KMS-11 (cell line): Measurements from ENCODE around the gene CROCC2.

Experiments
- H2AFZ ChIP-seq: fragments of 200-600 bp; sonication (generic); 2 replicates; pipeline ENCODE4 v1.6.1; 2016; ENCODE audit warnings: antibody characterized with exemption, mixed run types, low read depth
- H3K27ac ChIP-seq: fragments of 200-600 bp; sonication (generic); 2 replicates; pipeline ENCODE4 v1.6.1; 2016; ENCODE audit warnings: mild to moderate bottlenecking, mixed run types
- H3K27me3 ChIP-seq: fragments of 200-600 bp; sonication (generic); 2 replicates; pipeline ENCODE4 v1.6.1; 2017; ENCODE audit warnings: mild to moderate bottlenecking, low read depth, mixed run types, moderate library complexity; ENCODE audit not compliant: insufficient read depth
- H3K36me3 ChIP-seq: fragments of 200-600 bp; sonication (generic); 2 replicates; pipeline ENCODE4 v1.6.1; 2017; ENCODE audit warnings: mild to moderate bottlenecking, mixed run types; ENCODE audit not compliant: insufficient read depth
- H3K4me1 ChIP-seq: fragments of 200-600 bp; sonication (generic); 2 replicates; pipeline ENCODE4 v1.6.1; 2016; ENCODE audit warnings: mild to moderate bottlenecking, low read depth, mixed run types; ENCODE audit not compliant: poor library complexity, severe bottlenecking
- H3K4me2 ChIP-seq: fragments of 200-600 bp; sonication (generic); 2 replicates; pipeline ENCODE4 v1.7.0; 2016; ENCODE audit warnings: mild to moderate bottlenecking, mixed run types
- H3K4me3 ChIP-seq: fragments of 200-600 bp; sonication (generic); IDR thresholded peaks from 2 replicates; pipeline ENCODE4 v1.6.1; 2017; ENCODE audit warnings: low read depth, low read length, mixed read lengths; ENCODE audit not compliant: insufficient read depth
- H3K79me2 ChIP-seq: fragments of 200-600 bp; sonication (generic); 2 replicates; pipeline ENCODE4 v1.6.1; 2016; ENCODE audit warnings: low read depth, mixed run types; ENCODE audit not compliant: insufficient read depth
- H3K9ac ChIP-seq: fragments of 200-600 bp; sonication (generic); 2 replicates; pipeline ENCODE4 v1.6.1; 2016; ENCODE audit warnings: mild to moderate bottlenecking, mixed run types
- H4K20me1 ChIP-seq: fragments of 200-600 bp; sonication (generic); 2 replicates; pipeline ENCODE4 v1.6.1; 2016; ENCODE audit warnings: mild to moderate bottlenecking, mixed run types; ENCODE audit not compliant: insufficient read depth
- CTCF ChIP-seq: fragments of 200-600 bp; sonication (generic); conservative IDR thresholded peaks from 2 replicates; pipeline ENCODE4 v1.6.1; 2017; ENCODE audit warnings: low read depth, mild to moderate bottlenecking, antibody characterized with exemption, low read length, moderate library complexity, mixed read lengths

CROCC2 gene

DNA sequence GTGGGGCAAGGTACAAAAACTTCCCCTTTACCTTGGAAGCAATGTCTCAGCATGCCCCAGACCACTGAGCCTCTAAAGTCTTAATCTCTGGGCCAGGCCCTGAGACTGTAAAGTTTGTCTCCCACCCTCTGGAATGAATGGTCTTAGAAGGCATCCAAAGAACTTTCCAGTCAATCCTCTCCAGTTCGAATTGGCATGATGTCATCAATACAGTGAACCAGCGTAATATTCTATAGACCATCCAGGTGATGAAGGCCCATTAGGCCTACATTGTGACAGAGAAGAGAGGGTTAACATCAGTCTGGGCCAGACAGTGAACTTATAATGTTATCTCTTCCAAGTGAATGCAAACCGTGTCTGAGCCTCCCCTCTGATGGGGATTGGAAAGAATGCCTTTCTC is 21.4 kb upstream of the CROCC2 start:
- H3K9ac ChIP-seq = no peak overlapping the region
- no peaks in the 10 kb centered on the region for H4K20me1 ChIP-seq
- H3K27ac ChIP-seq = no peak overlapping the region
- peaks cover 34% of the 10 kb centered on the region for H3K27me3 ChIP-seq
- TF ChIP-seq CTCF = no peak
- H2AFZ ChIP-seq = no peak overlapping the region
- H3K4me2 ChIP-seq = no peak overlapping the region
- H3K36me3 ChIP-seq = no peaks in the 10 kb centered on the region
- no peaks in the 10 kb centered on the region for H3K4me1 ChIP-seq
- no peaks in the 10 kb centered on the region for H3K79me2 ChIP-seq
- no peak overlapping the region for H3K4me3 ChIP-seq

- no peaks in the 10 kb centered on the region for H3K79me2 ChIP-seq
- H3K27me3 ChIP-seq = peaks cover 27% of the 10 kb centered on the region
- no peak overlapping the region for H3K9ac ChIP-seq
- H4K20me1 ChIP-seq = no peaks in the 10 kb centered on the region
- H3K4me1 ChIP-seq = no peaks in the 10 kb centered on the region
- no peak overlapping the region for H2AFZ ChIP-seq
- no peak for TF ChIP-seq CTCF
- H3K4me2 ChIP-seq = no peak overlapping the region
- H3K36me3 ChIP-seq = no peaks in the 10 kb centered on the region
- H3K27ac ChIP-seq = no peak overlapping the region
- no peak overlapping the region for H3K4me3 ChIP-seq
These were observed 20.6 kb upstream of the CROCC2 start for GRCh38 chr2:240885566-240885965.

- Histone ChIP-seq H3K27me3 (peaks cover 23% of the 10 kb centered on the region), H2AFZ (no peak overlapping the region), H3K27ac (no peak overlapping the region), H3K9ac (no peak overlapping the region), H4K20me1 (no peaks in the 10 kb centered on the region), H3K4me1 (no peaks in the 10 kb centered on the region), H3K4me3 (no peak overlapping the region), H3K4me2 (no peak overlapping the region), H3K36me3 (no peaks in the 10 kb centered on the region), H3K79me2 (no peaks in the 10 kb centered on the region)
- TF ChIP-seq CTCF = no peak
These were observed 20.0 kb upstream of the CROCC2 start for GRCh38 chr2:240886023-240886565.

DNA sequence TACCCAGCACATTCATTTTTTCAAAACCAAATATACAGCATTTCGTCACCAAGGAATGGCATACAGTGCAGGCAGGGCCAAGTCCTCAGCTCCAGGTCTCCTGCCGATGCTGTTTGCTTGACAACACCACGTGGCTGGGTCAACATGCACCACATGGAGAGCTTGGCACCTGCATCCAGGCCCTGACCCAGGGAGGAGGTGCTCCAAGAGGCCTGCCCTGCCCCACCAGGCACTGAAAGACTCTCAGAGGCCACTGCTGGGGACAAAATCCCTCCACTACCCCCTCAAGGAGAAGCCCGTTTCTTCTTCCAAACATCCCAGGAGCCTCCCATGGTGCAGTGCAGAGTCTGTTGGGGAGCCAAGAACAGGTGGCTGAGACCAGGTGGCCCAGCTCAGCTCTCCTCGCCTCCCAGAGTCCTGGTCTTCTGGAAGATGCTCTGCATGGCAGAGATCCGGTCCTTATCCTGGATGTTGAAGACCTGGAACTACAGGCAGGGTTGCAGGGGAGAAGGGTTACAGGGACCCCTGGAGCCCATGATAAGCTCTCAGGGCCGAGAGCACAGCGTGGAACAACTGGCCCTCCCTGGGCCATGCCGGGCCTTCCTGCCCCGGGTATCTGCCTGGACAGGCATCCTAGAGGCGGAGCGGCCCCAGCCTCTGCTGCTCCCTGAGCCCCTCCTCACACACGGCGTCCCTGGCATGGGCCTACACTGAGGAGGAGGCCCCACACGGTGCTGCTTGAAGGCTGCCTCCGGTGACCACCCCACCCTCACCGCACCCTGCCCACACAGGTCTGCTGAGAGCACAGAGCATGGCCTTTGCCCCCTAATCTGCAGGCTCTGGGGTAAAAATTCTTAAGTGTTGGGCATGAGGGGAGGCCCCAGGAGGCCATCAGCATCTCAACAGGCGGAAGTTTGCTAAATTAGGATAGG is 19.2 kb upstream of the CROCC2 start:
- H4K20me1 ChIP-seq = no peaks in the 10 kb centered on the region
- no peaks in the 10 kb centered on the region for H3K36me3 ChIP-seq
- H3K27ac ChIP-seq = no peak overlapping the region
- TF ChIP-seq CTCF = no peak
- H2AFZ ChIP-seq = no peak overlapping the region
- H3K27me3 ChIP-seq = peaks cover 18% of the 10 kb centered on the region; the same call in 1 of the 2 replicates
- H3K4me3 ChIP-seq = no peak overlapping the region
- H3K4me2 ChIP-seq = no peak overlapping the region
- H3K9ac ChIP-seq = no peak overlapping the region
- H3K4me1 ChIP-seq = no peaks in the 10 kb centered on the region
- H3K79me2 ChIP-seq = no peaks in the 10 kb centered on the region
